PFSK-1 (cell line): ENCODE measurements around the gene AHNAK2.

Source experiments
- POLR2AphosphoS5 ChIP-seq: IDR thresholded peaks from 2 replicates; pipeline ENCODE4 v1.6.1; 2012; ENCODE audit warnings: low read depth, mild to moderate bottlenecking, control low read depth, low read length, moderate library complexity
- TAF1 ChIP-seq: IDR thresholded peaks from 2 replicates; pipeline ENCODE4 v1.6.1; 2012; ENCODE audit warnings: low read length, control low read depth, borderline replicate concordance; ENCODE audit not compliant: insufficient read depth
- TF ChIP-seq, protein P1 (sequence below), 2 experiments: IDR thresholded peaks; 2 replicates each; pipeline versions ENCODE4 v1.6.1 to v1.8.0; 2011 to 2012; ENCODE audit warnings: low read depth in 2 of 2, low read length in 2 of 2, control low read depth in 1 of 2, inconsistent platforms in 1 of 2, mild to moderate bottlenecking in 1 of 2, moderate library complexity in 1 of 2; ENCODE audit not compliant: insufficient read depth in 1 of 2

DNA sequence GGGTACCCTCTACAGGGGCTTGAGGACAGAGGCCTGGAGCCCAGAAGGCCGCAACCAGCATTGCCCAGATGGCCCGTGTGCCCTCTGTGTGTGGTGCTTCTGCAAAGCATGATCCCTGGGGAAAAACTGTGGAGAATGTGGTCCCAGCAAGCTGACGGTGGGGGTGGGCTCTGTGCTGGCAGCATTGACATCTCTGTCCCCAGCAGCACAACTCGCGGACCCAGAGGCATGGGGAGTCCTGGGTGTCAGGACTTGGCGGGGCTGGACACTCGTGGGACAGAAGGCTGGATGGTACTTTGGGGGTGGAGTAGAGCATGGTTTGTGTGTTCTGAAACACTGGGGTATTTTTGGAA lies 11.8 kb upstream of the AHNAK2 start:
- TF ChIP-seq, protein P1, sequence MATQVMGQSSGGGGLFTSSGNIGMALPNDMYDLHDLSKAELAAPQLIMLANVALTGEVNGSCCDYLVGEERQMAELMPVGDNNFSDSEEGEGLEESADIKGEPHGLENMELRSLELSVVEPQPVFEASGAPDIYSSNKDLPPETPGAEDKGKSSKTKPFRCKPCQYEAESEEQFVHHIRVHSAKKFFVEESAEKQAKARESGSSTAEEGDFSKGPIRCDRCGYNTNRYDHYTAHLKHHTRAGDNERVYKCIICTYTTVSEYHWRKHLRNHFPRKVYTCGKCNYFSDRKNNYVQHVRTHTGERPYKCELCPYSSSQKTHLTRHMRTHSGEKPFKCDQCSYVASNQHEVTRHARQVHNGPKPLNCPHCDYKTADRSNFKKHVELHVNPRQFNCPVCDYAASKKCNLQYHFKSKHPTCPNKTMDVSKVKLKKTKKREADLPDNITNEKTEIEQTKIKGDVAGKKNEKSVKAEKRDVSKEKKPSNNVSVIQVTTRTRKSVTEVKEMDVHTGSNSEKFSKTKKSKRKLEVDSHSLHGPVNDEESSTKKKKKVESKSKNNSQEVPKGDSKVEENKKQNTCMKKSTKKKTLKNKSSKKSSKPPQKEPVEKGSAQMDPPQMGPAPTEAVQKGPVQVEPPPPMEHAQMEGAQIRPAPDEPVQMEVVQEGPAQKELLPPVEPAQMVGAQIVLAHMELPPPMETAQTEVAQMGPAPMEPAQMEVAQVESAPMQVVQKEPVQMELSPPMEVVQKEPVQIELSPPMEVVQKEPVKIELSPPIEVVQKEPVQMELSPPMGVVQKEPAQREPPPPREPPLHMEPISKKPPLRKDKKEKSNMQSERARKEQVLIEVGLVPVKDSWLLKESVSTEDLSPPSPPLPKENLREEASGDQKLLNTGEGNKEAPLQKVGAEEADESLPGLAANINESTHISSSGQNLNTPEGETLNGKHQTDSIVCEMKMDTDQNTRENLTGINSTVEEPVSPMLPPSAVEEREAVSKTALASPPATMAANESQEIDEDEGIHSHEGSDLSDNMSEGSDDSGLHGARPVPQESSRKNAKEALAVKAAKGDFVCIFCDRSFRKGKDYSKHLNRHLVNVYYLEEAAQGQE (IDR thresholded peaks at IDR 0.05; ENCODE audit: insufficient read depth in 1 of 2, low read depth in 2 of 2, low read length in 2 of 2), result no peak
- TF ChIP-seq POLR2AphosphoS5 (no peak), TAF1 (no peak)
